NK-92 treated with Interleukin-12 subunit alpha and Interleukin-12 subunit beta, amount 100 ng/mL, for 24 hours (cell line): Measurements from ENCODE around the gene PHF14.
A peak's percentile ranks its signal among the peaks of the same experiment; 100 is the strongest.
"Not testable (repeated sequence)": the region's sequence is repeated elsewhere in the genome, so short reads cannot be mapped to it uniquely, and the experiment has no call there.

Experiments
- DNase-seq: peaks from one replicate; lab custom pipeline; 2025; lab: John Stamatoyannopoulos, UW

The PHF14 gene, protein sequence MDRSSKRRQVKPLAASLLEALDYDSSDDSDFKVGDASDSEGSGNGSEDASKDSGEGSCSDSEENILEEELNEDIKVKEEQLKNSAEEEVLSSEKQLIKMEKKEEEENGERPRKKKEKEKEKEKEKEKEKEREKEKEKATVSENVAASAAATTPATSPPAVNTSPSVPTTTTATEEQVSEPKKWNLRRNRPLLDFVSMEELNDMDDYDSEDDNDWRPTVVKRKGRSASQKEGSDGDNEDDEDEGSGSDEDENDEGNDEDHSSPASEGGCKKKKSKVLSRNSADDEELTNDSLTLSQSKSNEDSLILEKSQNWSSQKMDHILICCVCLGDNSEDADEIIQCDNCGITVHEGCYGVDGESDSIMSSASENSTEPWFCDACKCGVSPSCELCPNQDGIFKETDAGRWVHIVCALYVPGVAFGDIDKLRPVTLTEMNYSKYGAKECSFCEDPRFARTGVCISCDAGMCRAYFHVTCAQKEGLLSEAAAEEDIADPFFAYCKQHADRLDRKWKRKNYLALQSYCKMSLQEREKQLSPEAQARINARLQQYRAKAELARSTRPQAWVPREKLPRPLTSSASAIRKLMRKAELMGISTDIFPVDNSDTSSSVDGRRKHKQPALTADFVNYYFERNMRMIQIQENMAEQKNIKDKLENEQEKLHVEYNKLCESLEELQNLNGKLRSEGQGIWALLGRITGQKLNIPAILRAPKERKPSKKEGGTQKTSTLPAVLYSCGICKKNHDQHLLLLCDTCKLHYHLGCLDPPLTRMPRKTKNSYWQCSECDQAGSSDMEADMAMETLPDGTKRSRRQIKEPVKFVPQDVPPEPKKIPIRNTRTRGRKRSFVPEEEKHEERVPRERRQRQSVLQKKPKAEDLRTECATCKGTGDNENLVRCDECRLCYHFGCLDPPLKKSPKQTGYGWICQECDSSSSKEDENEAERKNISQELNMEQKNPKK

DNA sequence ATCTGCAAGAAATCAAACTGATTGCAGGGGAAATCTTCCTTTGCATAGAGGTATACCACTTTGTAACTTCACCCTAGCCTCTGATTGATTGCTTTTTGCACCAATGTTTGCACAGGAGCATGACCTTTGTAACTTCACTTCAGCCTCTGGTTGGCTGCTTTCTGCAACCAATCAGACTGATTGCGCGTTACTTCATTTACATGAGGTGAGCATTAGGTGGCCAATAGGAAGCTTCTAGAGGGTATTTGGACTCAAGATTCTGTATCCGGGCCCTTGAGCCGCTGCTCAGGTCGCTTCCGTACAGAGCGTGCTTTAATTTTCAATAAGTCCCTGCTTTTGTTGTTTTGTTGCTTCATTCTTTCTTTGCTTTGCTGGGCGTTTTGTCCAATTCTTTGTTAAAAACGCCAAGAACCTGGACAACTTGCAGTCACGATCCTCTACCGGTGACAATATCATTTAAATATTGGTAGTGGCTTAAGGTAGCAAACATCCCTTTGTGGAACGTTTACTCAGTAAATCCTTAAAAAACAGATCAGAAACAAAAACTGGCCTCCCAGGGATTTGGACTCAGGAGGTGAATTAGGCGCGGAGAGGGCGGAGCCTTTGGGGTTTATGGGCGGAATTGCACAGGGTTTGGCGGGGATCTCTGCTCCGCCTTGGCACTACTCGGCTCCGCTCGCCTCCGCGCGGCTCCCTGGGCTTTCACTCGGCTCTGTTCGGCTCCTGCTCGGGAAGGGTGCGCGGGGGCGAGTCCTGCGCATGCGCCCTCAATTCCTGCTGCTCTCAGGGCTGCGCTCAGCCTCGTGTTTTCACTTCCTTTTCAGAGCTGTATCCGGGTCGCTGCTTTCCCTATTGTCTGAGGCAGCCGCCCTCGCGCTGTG is at the start of gene PHF14:
PHF14 (plus strand) TSS at position 812 of the 881 bp plus-strand sequence. CDS start 452 bp downstream, outside the sequence.
- peak; percentile 87 for DNase-seq

DNA sequence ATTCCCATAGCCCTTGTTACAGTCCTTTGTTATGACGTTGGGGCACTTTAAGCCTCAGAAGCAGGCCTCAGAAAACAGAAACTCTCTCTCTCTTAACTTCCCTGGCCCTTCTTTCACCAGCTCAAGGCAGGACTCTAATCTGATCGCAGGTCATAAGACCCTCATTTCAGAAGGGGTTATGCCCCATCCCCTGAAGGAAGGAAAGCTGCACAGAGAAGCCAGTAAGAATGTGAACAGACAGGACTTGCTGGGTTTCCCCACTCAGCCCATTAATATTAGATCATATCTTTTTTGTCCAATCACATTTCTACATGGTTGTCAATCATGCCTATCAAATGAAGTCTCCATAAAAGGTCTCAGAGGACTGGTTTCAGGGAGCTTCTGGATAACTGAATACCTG is 49.3 kb upstream of the PHF14 start:
- DNase-seq: no peak

DNA sequence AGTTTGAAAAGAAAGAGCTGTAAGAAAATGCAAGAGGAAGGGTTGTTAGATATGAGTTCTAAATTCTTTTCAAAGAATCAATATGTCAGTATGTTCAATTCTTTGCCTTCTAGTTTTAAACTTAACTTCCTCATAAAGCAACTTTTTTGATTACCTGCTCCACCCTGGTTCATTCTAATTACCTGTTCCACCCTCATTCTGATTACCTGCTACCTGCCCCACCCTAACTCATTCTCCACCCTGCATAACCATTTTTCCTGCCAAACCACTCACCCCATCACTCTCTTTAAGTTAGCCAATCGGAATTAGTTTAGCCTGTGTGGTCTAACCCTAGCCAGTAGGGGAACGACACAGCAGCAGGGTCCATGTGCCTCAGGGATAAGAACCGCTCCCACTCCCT is 45.5 kb upstream of the PHF14 start:
- DNase-seq: not testable (repeated sequence)

DNA sequence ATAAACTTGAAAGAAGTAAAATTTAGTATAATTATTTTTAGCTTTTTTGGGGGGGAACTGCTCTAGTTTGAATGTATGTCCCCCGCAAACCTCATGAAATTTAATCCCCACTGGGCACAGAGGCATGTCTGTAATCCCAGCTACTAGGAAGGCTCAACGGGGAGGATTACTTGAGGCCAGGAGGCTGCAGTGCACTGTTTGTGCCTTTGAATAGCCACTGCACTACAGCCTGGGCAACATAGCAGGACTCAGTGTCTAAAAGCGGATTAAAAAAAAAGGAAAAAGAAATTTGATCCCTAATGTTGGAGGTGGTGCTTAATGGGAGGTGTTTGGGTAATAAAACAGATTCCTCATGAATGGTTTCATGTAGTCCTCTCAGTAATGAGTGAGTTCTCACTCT is 43.1 kb upstream of the PHF14 start:
- DNase-seq: no peak

DNA sequence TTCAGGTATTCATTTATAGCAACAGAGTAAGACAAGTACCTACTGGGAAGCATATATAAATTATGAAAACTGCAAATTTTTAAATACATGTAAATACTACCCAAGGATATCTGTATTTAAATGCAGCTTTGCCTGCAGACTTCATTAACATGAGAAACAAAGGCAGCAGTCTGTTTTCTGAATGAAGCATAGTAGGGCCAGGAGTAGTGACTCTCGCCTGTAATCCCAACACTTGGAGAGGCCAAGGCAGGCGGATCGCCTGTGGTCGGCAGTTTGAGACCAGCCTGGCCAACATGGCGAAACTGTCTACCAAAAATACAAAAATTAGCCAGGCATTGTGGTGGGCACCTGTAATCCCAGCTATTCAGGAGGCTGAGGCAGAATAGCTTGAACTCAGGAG is 42.5 kb upstream of the PHF14 start:
- DNase-seq: no peak

DNA sequence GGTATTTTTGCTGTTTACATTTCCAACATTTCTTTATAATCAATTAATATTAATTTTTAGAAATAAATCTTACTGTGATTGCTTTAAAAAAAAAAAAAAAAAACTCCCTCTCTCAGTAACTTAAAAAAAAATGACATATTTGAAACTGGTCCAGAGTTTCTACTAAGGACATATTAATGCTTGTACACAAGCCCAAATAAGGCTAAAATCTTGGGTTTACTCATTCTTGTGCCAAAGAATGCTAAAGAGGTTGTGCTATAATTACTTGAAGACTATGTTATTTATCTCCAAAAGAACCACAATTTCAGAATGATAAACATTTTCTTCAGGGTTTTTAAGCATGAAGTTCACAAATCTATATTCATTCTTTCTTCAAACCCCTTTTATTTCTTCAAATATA is 39.4 kb upstream of the PHF14 start:
- DNase-seq: no peak

DNA sequence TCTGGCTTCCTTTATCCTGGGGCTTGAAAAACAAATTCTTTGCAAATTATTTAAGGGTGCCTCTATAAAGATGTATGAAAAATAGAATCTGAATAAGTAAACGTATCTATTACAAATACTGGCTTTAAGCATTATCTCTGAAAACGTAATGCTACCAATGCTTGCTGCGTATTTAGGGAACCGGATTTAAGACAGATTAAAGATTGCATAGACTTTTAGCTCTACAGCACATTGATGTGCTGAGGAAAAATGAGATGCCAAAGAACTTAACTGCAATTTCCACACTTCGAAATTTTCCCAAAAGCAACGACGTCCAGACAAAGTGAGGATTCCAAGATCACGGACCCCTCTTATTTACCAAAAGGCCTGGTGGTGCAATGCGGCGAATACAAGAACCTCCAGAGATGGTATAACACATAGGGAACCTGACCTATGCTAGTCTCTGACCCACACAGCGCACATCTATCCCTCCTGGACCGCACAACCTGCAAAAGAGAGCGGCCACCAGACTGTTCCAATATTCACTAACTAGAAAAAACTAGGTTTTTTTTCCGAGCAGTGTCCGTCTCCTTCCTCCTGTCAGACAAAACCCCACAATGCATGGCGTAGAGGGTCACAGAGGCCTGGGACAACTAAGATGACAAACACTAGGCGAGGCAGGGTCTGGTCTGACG is 34.3 kb upstream of the PHF14 start:
- no peak for DNase-seq

DNA sequence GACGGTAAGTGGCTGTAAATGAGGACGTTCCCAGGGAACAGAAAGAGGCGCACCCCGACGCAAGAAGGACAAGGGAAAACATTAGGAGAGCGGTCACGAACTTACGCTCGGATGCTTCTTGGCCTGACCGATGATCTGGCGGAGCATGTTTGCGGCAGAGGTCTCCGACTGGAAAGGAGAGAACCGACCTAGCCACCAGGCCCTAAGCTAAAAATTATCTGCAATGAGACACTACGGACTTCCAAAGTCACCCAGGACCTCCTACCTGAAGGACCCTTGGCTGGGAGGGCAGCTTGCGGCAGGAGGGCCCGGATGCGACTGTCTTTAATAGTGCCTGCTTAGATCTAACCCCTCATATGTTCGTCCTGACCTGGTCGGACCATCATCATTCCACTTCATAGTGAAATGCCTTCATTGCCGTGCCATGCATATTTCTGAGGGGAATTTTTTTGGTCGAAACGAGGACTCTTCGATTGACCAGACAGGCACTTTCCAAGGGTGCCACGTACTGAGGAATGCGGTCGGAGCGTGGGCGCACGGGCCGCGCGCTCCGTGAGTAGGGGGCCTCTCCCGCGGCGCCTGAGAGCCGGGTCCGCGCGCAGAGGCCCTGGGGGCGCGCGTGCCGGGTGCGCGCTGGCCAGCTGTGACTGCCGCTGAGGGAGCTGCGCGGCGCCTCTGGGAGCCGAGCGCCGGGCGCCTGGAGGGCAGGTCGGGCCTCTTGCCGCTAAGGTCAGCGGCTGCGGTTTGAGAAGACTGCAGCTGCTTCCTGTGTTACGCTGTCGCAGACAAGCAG is 33.6 kb upstream of the PHF14 start:
- DNase-seq: peak; percentile 72

DNA sequence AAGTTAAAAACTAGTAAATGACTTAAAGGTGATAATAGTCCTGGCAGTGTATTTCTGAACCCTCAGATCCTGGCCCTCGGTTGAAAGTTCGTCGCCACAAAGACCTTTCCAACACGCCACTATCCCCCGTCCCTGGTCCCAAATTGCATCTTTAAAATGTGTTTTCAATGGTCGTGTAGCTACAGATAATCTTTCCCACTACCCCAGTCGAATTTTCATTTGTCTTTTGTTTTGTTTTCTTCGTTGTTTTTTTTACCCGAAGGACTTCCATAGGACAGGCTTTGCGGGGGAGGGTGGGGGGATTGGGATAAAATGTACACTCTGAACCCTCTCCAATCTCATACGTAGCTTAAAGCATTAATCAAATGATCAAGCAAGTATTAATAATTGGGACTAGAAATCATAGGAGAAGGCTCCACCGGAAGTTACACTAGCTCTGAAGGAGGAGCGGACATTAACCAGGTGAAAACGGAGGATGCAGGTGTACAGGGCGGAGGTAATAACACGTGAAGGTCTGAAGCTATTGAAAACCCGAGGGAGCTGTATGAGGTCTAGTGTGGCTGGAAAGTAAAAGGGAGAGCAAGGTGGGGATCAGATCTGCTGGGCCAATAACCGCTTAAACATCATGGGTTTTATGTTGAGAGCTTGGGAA is 32.8 kb upstream of the PHF14 start:
- no peak for DNase-seq

DNA sequence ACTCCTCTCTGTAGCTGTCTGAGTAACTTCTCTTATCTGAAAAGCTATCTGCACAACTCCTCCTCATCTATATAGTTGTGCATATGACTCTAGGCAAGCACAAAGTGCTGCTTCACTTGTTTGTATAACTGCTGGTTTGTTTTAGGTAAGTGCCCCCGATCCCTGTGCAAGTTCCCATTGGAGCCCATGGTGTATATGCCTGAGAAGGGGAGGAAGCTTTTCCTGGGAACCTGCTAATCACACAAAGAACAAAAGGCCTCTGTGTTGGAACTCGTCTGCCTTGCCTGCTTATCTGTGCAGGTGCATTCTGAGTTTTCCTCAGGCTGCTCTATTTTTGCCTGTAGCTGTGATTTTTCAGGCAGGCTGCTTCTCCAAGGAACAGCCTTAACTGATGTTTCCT is 23.2 kb upstream of the PHF14 start:
- no peak for DNase-seq

DNA sequence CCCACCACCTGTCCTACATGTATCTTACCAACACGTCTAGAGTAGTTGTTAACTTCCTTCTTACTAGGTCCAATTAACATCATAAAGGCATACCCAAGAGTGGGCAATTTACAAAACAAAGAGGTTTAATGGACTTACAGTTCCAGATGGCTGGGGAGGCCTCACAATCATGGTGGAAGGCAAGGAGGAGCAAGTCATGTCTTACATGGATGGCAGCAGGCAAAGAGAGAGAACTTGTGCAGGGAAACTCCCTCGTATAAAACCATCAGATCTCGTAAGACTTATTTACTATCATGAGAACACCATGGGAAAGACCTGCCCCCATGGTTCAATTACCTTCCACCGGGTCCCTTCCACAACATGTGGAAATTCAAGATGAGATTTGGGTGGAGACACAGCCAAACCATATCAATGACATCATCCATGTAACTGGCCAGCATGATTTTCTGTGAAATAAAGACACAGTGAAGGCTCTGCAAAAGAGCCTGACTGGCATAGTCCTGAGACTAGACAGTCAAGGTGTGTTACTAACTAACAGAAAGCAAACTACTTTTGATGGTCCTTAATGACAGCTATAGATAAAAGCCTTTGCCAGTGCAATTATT is 22.6 kb upstream of the PHF14 start:
- DNase-seq: not testable (repeated sequence)

DNA sequence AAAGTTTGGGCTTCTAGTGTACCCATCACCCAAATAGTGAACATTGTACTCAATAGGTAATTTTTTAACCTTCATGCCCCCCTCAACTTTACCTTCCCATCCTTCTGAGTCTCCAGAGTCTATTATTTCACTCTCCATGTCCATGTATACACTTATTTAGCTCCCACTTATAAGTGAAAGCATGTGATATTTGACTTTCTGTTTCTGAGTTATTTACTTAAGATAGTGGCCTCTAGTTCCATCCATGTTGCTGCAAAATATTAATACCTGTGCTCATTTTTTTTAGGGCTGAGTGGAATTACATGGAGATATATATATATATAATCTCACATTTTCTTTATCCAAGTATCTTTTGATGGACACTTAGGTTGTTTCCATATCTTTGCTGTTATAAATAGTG is 21.1 kb upstream of the PHF14 start:
- DNase-seq: no peak

DNA sequence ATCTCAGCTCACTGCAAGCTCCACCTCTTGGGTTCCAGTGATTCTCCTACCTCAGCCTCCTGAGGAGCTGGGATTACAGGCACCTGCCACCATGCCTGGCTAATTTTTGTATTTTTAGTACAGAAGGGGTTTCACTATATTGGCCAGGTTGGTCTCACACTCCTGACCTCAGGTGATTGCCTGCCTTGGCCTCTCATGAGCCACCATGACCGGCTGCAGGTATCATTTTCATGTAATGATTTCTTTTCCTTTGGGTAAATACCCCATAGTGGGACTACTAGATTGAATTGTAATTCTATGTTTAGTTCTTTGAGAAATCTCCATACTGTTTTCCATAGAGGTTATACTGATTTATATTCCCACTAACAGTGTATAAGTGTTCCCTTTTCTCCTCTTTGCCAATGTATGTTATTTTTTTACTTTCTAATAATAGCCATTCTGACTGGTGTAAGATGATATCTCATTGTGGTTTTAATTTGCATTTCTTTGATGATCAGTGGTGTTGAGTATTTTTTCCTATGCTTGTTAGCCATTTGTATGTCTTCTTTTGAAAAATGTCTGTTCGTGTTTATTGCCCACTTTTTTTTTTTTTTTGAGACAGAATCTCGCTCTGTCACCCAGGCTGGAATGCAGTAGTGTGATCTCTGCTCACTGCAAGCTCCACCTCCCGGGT is 20.5 kb upstream of the PHF14 start:
- not testable (repeated sequence) for DNase-seq

DNA sequence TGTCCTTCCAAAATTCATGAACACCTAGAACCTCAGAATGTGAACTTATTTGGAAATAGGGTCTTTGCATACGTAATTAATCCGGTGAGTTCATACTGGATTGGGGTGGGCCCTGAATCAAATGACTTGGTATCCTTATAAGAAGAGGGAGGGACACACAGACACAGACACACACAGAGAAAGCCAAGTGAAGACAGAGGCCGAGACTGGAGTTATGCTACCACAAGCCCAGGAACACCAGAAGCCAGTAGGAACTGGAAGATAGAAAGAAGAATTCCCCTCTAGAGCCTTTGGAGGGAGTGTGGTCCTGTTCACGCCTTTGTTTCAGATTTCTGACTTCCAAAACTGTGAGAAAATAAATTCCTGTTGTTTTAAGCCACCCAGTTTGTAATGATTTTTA is 17.1 kb upstream of the PHF14 start:
- no peak for DNase-seq

DNA sequence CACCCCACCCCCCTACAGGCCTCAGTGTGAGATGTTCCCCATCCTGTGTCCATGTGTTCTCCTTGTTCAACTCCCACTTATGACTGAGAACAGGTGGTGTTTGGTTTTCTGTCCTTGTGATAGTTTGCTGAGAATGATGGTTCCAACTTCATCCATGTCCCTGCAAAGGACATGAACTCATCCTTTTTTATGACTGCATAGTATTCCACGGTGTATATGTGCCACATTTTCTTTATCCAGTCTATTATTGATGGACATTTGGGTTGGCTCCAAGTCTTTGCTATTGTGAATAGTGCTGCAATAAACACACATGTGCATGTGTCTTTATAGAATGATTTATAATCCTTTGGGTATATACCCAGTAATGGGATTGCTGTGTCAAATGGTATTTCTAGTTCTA is 13.4 kb upstream of the PHF14 start:
- not testable (repeated sequence) for DNase-seq

DNA sequence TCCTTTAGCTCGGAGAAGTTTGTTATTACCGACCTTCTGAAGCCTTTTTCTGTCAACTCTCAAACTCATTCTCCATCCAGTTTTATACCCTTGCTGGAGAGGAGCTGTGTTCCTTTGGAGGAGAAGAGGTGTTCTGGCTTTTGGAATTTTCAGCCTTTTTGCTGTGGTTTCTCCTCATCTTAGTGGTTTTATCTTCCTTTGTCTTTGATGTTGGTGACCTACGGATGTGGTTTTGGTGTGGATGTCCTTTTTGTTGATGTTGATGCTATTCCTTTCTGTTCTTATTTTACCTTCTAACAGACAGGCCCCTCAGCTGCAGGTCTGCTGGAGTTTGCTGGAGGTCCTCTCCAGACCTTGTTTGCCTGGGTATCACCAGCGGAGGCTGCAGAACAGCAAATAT is 8.7 kb upstream of the PHF14 start:
- not testable (repeated sequence) for DNase-seq

DNA sequence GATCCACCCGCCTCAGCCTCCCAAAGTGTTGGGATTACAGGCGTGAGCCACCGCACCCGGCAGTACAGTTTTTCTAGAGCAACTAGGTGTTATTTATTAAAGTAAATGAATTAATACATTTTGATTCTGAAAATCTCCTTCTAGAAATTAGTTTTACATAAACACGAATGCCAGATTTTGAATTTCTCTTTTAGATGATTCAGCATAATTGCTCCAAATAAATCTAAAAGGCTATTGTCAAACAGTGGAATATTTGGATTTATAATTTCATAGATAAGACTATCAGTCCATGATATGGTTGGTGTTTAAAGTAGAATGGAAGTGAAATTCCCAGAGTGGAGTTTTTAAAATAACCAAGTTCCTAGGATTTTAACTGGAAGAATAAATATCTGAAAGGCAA is 1.5 kb upstream of the PHF14 start:
- DNase-seq: no peak

DNA sequence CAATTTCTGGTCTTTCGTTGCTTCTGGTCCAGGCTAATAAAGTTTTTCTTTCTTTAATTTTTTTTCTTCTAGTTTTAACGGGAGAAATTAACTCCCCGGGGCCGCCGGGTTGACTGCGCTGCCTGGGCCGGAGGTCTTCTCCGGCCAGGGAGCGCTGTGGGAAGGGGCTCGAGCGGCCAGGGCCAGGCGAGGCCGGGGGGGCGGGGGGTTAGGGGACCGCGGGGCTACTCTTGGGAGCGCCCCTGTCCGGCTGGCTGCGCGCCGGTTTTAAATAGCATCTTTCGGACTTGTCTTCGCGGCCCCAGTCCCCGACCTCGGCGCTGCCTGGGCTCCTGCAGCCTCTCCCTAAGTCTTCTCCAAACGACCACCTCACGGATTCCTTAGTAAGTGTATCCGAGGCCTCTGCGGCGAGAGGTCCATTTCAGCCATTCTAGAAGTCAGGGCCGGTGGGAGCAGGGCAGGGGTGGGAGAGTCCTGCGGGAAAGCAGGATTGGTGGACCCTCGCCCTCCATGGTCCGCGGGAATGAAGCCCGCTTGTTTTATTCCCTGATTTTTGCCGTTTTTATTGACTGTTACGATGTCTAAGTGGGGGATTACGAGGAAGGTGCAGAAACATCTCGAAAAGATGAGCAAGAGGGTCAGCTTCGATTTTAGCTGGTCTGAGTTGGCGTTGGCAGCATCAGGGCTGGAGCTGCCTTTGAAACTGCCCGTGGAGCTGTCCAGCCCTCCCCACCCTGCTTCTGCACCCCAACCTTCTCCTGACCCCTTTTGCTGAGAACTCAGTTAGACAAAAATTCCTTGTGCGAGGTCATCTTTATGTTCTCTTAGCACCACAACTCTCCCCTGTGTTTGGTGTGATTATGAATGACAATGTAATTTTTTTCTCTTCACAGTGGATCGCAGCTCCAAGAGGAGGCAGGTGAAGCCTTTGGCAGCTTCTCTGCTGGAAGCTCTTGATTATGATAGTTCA is 555 bp downstream of the PHF14 start:
- DNase-seq: peak; percentile 5
